OCI-LY7 (cell line): Measurements from ENCODE around the gene AKAP13.

Experiments
- EZH2phosphoT487 ChIP-seq: fragments of 200-600 bp; sonication (generic); IDR thresholded peaks from 2 replicates; pipeline ENCODE4 v1.6.1; 2018; ENCODE audit warnings: low read depth, borderline replicate concordance, mild to moderate bottlenecking, mixed run types, antibody characterized with exemption, low read length, moderate library complexity, mixed read lengths
- TF ChIP-seq, protein P1 (sequence below): fragments of 200-600 bp; sonication (generic); conservative IDR thresholded peaks from 2 replicates; pipeline ENCODE4 v1.5.1; 2014; ENCODE audit warnings: mild to moderate bottlenecking, antibody characterized with exemption, low read length, moderate library complexity, mixed read lengths

DNA sequence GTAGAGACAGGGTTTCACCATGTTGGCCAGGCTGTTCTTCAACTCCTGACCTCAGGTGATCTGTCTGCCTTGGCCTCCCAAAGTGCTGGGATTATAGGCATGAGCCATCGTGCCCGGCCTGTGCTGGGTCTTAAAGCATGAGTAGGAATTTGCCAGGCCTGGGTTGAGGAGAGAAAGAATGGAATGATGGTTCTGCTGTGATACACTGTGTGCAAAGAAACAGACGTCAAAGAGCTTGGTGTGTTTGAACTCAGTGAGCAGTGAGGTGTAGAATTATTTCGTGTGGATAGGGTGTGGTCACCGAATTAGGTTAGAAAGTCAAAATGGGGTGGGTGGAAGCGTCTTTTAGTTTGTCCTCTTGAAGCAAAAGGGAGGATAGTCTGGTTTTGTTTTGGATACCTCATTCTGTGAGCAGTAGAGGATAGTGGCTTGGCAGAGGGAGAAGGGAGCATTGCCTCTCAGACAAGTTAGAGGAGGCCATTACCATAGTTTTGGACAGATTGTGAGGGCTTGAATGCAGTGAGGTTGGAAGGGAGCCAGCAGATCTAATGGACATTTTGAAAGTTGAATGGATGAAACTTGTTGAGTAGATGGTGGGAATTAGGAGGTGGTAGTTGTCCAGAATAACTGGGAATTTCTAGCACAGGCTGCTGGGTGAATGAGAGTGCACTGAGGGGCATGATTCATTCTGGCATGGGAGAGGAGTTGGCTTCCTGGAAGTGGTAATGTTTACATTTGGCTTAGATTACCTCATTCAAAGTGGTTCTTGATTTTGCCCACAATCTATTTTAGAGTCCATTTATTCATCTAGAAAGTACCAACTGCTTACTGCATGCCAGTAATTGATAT is 27.2 kb downstream of the AKAP13 start:
- TF ChIP-seq, protein P1, sequence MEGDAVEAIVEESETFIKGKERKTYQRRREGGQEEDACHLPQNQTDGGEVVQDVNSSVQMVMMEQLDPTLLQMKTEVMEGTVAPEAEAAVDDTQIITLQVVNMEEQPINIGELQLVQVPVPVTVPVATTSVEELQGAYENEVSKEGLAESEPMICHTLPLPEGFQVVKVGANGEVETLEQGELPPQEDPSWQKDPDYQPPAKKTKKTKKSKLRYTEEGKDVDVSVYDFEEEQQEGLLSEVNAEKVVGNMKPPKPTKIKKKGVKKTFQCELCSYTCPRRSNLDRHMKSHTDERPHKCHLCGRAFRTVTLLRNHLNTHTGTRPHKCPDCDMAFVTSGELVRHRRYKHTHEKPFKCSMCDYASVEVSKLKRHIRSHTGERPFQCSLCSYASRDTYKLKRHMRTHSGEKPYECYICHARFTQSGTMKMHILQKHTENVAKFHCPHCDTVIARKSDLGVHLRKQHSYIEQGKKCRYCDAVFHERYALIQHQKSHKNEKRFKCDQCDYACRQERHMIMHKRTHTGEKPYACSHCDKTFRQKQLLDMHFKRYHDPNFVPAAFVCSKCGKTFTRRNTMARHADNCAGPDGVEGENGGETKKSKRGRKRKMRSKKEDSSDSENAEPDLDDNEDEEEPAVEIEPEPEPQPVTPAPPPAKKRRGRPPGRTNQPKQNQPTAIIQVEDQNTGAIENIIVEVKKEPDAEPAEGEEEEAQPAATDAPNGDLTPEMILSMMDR = no peak
- no peak for TF ChIP-seq EZH2phosphoT487
